ENCODE measurements around the gene TADA3.

DNA sequence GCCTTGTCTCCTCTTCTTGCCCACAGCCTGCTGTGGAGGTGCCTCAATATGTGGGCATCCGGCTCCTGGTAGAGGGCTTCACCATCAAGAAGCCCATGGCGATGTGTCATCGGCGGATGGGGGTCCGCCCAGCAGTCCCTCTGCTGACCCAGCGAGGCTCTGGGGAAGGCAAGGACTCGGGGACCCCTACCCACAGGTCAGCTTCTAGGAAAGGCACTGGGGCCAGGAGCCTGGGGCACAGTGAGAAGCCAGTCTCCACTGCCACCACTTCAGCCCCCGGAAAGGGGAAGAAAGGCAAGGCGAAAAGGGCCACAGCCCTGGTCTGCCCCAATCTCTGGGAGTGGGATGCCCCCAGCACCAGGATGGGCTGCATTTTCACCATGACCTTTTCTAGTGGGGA is 40.8 kb upstream of the TADA3 start:
- no peak for TF ChIP-seq POLR2A (IDR thresholded peaks at IDR 0.05)
- TF ChIP-seq, protein P1, sequence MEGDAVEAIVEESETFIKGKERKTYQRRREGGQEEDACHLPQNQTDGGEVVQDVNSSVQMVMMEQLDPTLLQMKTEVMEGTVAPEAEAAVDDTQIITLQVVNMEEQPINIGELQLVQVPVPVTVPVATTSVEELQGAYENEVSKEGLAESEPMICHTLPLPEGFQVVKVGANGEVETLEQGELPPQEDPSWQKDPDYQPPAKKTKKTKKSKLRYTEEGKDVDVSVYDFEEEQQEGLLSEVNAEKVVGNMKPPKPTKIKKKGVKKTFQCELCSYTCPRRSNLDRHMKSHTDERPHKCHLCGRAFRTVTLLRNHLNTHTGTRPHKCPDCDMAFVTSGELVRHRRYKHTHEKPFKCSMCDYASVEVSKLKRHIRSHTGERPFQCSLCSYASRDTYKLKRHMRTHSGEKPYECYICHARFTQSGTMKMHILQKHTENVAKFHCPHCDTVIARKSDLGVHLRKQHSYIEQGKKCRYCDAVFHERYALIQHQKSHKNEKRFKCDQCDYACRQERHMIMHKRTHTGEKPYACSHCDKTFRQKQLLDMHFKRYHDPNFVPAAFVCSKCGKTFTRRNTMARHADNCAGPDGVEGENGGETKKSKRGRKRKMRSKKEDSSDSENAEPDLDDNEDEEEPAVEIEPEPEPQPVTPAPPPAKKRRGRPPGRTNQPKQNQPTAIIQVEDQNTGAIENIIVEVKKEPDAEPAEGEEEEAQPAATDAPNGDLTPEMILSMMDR (IDR thresholded peaks at IDR 0.05), result no peak
